IMR-90 (cell line): ENCODE results near the gene GCH1.

Source experiments
- BHLHE40 ChIP-seq: fragments of 150-350 bp; IDR thresholded peaks from 2 replicates; pipeline ENCODE4 v1.6.1; 2016; ENCODE audit warnings: mild to moderate bottlenecking, low read depth, low read length
- CEBPB ChIP-seq: IDR thresholded peaks from 2 replicates; pipeline ENCODE4 v1.6.1; 2012; ENCODE audit warnings: low read depth, low read length, improper control_type of control experiment
- FOS ChIP-seq: fragments of 150-350 bp; IDR thresholded peaks from 2 replicates; pipeline ENCODE4 v1.6.1; 2016; ENCODE audit warnings: low read depth, low read length
- MAFK ChIP-seq: IDR thresholded peaks from 2 replicates; pipeline ENCODE4 v1.6.1; 2012; ENCODE audit warnings: low read depth, low read length, improper control_type of control experiment
- MAZ ChIP-seq: IDR thresholded peaks from 2 replicates; pipeline ENCODE4 v1.6.1; 2012; ENCODE audit warnings: low read depth, mild to moderate bottlenecking, low read length, improper control_type of control experiment, moderate library complexity, borderline replicate concordance
- MXI1 ChIP-seq: IDR thresholded peaks from 2 replicates; pipeline ENCODE4 v1.6.1; 2012; ENCODE audit warnings: low read depth, mild to moderate bottlenecking, low read length, moderate library complexity, borderline replicate concordance
- POLR2A ChIP-seq: IDR thresholded peaks from 2 replicates; pipeline ENCODE4 v1.6.1; 2012; ENCODE audit warnings: mild to moderate bottlenecking, low read depth, low read length
- RAD21 ChIP-seq: IDR thresholded peaks from 2 replicates; pipeline ENCODE4 v1.6.1; 2012; ENCODE audit warnings: low read length, improper control_type of control experiment
- RFX5 ChIP-seq: IDR thresholded peaks from 2 replicates; pipeline ENCODE4 v1.8.0; 2012; ENCODE audit warnings: low read depth, mild to moderate bottlenecking, low read length, moderate library complexity
- SMC3 ChIP-seq: fragments of 150-350 bp; IDR thresholded peaks from 2 replicates; pipeline ENCODE4 v1.6.1; 2016; ENCODE audit warnings: low read depth, mild to moderate bottlenecking, antibody characterized with exemption, low read length, moderate library complexity
- TF ChIP-seq, protein P1 (sequence below): conservative IDR thresholded peaks from 2 replicates; pipeline ENCODE4 v1.5.1; 2012; ENCODE audit warnings: mild to moderate bottlenecking, low read depth, low read length, improper control_type of control experiment
- TF ChIP-seq, protein P2 (sequence below): fragments of 150-350 bp; IDR thresholded peaks from 2 replicates; pipeline ENCODE4 v1.6.1; 2017; ENCODE audit warnings: mild to moderate bottlenecking, antibody characterized with exemption, low read length, low read depth
- TF ChIP-seq, protein P3 (sequence below): fragments of 150-350 bp; IDR thresholded peaks from 2 replicates; pipeline ENCODE4 v1.6.1; 2016; ENCODE audit warnings: low read depth, mild to moderate bottlenecking, low read length, moderate library complexity, borderline replicate concordance

DNA sequence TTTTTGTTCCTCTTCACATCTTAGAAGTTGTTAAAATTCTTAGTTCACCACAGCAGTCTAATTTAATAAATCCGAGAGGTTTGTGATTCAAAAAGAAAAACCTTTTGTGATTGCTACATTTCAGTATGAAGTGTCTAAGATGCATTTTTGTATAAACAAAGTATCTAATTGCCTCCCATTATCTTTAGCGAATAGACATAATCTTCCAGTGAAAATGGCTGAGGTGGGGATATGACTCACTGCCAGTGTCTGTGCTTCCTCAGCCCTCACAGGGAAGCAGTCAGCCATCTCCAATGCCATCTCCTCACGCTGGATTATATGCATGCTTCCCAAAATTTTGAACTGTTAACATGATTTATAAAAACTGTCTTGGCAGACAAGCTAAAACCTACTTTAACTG is 7.6 kb downstream of the GCH1 start:
- TF ChIP-seq, protein P1, sequence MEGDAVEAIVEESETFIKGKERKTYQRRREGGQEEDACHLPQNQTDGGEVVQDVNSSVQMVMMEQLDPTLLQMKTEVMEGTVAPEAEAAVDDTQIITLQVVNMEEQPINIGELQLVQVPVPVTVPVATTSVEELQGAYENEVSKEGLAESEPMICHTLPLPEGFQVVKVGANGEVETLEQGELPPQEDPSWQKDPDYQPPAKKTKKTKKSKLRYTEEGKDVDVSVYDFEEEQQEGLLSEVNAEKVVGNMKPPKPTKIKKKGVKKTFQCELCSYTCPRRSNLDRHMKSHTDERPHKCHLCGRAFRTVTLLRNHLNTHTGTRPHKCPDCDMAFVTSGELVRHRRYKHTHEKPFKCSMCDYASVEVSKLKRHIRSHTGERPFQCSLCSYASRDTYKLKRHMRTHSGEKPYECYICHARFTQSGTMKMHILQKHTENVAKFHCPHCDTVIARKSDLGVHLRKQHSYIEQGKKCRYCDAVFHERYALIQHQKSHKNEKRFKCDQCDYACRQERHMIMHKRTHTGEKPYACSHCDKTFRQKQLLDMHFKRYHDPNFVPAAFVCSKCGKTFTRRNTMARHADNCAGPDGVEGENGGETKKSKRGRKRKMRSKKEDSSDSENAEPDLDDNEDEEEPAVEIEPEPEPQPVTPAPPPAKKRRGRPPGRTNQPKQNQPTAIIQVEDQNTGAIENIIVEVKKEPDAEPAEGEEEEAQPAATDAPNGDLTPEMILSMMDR = no peak
- no peak for TF ChIP-seq POLR2A
- TF ChIP-seq CEBPB = no peak
- no peak for TF ChIP-seq SMC3
- TF ChIP-seq MXI1 = no peak
- TF ChIP-seq MAZ = no peak
- no peak for TF ChIP-seq RAD21
- TF ChIP-seq FOS = 0 out of 2 replicates have a peak, but pooled peaks have one; percentile 10
- TF ChIP-seq, protein P2, sequence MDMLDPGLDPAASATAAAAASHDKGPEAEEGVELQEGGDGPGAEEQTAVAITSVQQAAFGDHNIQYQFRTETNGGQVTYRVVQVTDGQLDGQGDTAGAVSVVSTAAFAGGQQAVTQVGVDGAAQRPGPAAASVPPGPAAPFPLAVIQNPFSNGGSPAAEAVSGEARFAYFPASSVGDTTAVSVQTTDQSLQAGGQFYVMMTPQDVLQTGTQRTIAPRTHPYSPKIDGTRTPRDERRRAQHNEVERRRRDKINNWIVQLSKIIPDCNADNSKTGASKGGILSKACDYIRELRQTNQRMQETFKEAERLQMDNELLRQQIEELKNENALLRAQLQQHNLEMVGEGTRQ = no peak
- TF ChIP-seq MAFK = no peak
- no peak for TF ChIP-seq BHLHE40
- TF ChIP-seq RFX5 = no peak
- TF ChIP-seq, protein P3, sequence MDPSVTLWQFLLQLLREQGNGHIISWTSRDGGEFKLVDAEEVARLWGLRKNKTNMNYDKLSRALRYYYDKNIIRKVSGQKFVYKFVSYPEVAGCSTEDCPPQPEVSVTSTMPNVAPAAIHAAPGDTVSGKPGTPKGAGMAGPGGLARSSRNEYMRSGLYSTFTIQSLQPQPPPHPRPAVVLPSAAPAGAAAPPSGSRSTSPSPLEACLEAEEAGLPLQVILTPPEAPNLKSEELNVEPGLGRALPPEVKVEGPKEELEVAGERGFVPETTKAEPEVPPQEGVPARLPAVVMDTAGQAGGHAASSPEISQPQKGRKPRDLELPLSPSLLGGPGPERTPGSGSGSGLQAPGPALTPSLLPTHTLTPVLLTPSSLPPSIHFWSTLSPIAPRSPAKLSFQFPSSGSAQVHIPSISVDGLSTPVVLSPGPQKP = no peak
